Endodermal cell (in vitro differentiated cells): ENCODE measurements around the gene HNRNPCL2. TPM values are rescaled to one million over a fixed set of nuclear protein-coding genes. Genes with fewer than 3 reads are reported as not detected.
"Not testable (repeated sequence)": the region's sequence is repeated elsewhere in the genome, so short reads cannot be mapped to it uniquely, and the experiment has no call there.

Experiments used
- DNase-seq: peaks from one replicate; pipeline ENCODE4 v3.0.0-alpha.2; 2017
- H3K27ac ChIP-seq: 2 replicates; pipeline ENCODE4 v1.5.1; 2013; ENCODE audit warnings: mild to moderate bottlenecking, low read depth, low read length, moderate library complexity
- H3K27me3 ChIP-seq: 2 replicates; pipeline ENCODE4 v1.6.1; 2013; ENCODE audit warnings: mild to moderate bottlenecking, low read length, moderate library complexity; ENCODE audit not compliant: insufficient read depth, control insufficient read depth, poor library complexity, severe bottlenecking
- H3K36me3 ChIP-seq: 2 replicates; pipeline ENCODE4 v1.7.0; 2013; ENCODE audit warnings: mild to moderate bottlenecking, low read length, moderate library complexity; ENCODE audit not compliant: control insufficient read depth, insufficient read depth
- H3K4me1 ChIP-seq: one replicate; pipeline ENCODE4 v1.7.0; 2013; ENCODE audit warnings: low read length; ENCODE audit not compliant: control insufficient read depth, insufficient read depth
- H3K4me3 ChIP-seq: 2 replicates; pipeline ENCODE4 v1.5.1; 2013; ENCODE audit warnings: mild to moderate bottlenecking, low read length, moderate library complexity
- H3K9ac ChIP-seq: 2 replicates; pipeline ENCODE4 v1.6.1; 2013; ENCODE audit warnings: mild to moderate bottlenecking, low read length, moderate library complexity; ENCODE audit not compliant: poor library complexity, severe bottlenecking; ENCODE audit errors: extremely low read depth
- H3K9me3 ChIP-seq: 2 replicates; pipeline ENCODE4 v1.6.1; 2013; ENCODE audit warnings: mild to moderate bottlenecking, low read length, moderate library complexity; ENCODE audit not compliant: control insufficient read depth
- H3K27ac Mint-ChIP-seq: 2 replicates; pipeline ENCODE4 v1.8.0; 2020; ENCODE audit warnings: mixed read lengths
- H3K27me3 Mint-ChIP-seq: 2 replicates; pipeline ENCODE4 v1.8.0; 2021; ENCODE audit warnings: mild to moderate bottlenecking, mixed read lengths; ENCODE audit not compliant: insufficient read depth
- H3K36me3 Mint-ChIP-seq: 2 replicates; pipeline ENCODE4 v1.8.0; 2020; ENCODE audit warnings: low read depth, mixed read lengths
- H3K4me1 Mint-ChIP-seq: 2 replicates; pipeline ENCODE4 v1.8.0; 2020; ENCODE audit warnings: mixed read lengths
- H3K4me3 Mint-ChIP-seq: 2 replicates; pipeline ENCODE4 v1.8.0; 2020; ENCODE audit warnings: mild to moderate bottlenecking, moderate library complexity, mixed read lengths
- H3K9me3 Mint-ChIP-seq: 2 replicates; pipeline ENCODE4 v1.8.0; 2020; ENCODE audit warnings: mild to moderate bottlenecking, mixed read lengths
- WGBS, 2 experiments: methylation state at CpG; one replicate each; pipeline versions ENCODE4 v1.1.5 to v1.1.7; 2013; ENCODE audit warnings: missing lambda C conversion rate in 2 of 2, mixed read lengths in 1 of 2; ENCODE audit not compliant: insufficient coverage in 1 of 2, insufficient read length in 1 of 2; 5-methylcytosine and 5-hydroxymethylcytosine counted together
- long read RNA-seq, 4 experiments: library from polyadenylated mRNA in 2 of 4; library from RNA in 1 of 4; library from capped mRNA in 1 of 4; stranded (forward) in 3 of 4; unstranded in 1 of 4; transcript quantifications; one replicate each; pipeline ENCODE4 v2.0.0, GENCODE V29; 2020 to 2021; ENCODE audit warnings: inconsistent platforms in 1 of 4
- polyA plus RNA-seq, 2 experiments: library from polyadenylated mRNA; stranded (reverse); fragments of 50-300 nt; gene quantifications; one replicate each; pipeline ENCODE4 v1.2.3, GENCODE V29; 2013
- total RNA-seq, 2 donors: library from RNA; stranded (reverse); fragmentation: NEBNext Ultra II Directional in 1 of 2; extraction: Animal tissue kit (Norgen Biotek cat#: 25700) in 1 of 2; gene quantifications; 2 replicates in 1 of 2; 3 replicates in 1 of 2; pipeline ENCODE4 v1.2.1, GENCODE V29; 2021

Gene HNRNPCL2
- not detected for total RNA-seq
- polyA plus RNA-seq (2013, experiment 1 of 2): not detected
- not detected for polyA plus RNA-seq (2013, experiment 2 of 2)
- long read RNA-seq, experiment 1: 0 reads
- long read RNA-seq, experiment 2: 0 reads
- long read RNA-seq, experiment 3: 0 reads
- long read RNA-seq, experiment 4: 0 reads

GRCh38 chr1:13116754-13117153 lies at the start of gene HNRNPCL2:
Gene HNRNPCL2 (minus strand): TSS chr1:13116854. CDS start chr1:13116400, 454 bp downstream.
- not testable (repeated sequence) for H3K36me3 Mint-ChIP-seq, H3K4me3 Mint-ChIP-seq, H3K4me1 Mint-ChIP-seq, H3K27me3 Mint-ChIP-seq, H3K9ac ChIP-seq, H3K4me1 ChIP-seq, H3K4me3 ChIP-seq, DNase-seq, H3K27ac Mint-ChIP-seq, H3K27me3 ChIP-seq, H3K27ac ChIP-seq, H3K36me3 ChIP-seq
- H3K9me3 Mint-ChIP-seq: peaks cover 95% of the 10 kb centered on the region
- WGBS, 2 experiments: 79% methylated on average over 6 of the region's 6 CpGs; no CpG with 5 or more reads in 1 of the 2 experiments
- H3K9me3 ChIP-seq: peaks cover 35% of the 10 kb centered on the region

- H3K9ac ChIP-seq, H3K36me3 Mint-ChIP-seq, H3K27me3 ChIP-seq, H3K27ac Mint-ChIP-seq, DNase-seq, H3K27ac ChIP-seq, H3K9me3 Mint-ChIP-seq, H3K9me3 ChIP-seq, H3K4me1 ChIP-seq, H3K4me3 ChIP-seq, H3K4me1 Mint-ChIP-seq, H3K36me3 ChIP-seq, H3K27me3 Mint-ChIP-seq, H3K4me3 Mint-ChIP-seq: not testable (repeated sequence)
- no CpG with 5 or more reads among the region's 8 CpGs for WGBS, 2 experiments
Observed at GRCh38 chr1:13165531-13165930, 48.9 kb upstream of the HNRNPCL2 start, which contains the start of gene HNRNPCL4. Gene HNRNPCL4 (minus strand): TSS chr1:13165631. CDS start chr1:13165467, 164 bp downstream.

DNA sequence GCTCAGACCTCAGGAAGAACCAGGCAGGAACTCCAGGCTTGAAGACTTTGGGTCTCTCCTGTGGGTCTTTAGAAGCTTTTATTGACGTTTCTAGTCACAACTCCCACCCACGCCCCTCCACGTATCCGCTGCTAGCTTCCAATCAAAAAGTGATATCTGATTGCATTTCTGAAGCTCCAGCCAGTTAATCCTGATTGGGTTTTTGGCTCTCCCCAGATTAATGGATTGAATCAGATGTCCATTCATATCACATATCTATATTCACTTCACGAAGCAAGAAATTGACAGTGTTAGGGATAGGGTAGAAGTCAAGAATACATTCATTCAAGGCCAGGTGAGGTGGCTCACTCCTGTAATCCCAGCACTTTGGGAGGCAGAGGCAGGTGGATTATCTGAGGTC lies 39.3 kb upstream of the HNRNPCL2 start, which contains the start of gene PRAMEF26:
TSS of gene PRAMEF26 (minus strand) at position 101 of the 400 bp plus-strand sequence. CDS start 2,914 bp downstream, outside the sequence.
- H3K9me3 Mint-ChIP-seq, H3K4me3 ChIP-seq, H3K9ac ChIP-seq, H3K27me3 ChIP-seq, H3K4me3 Mint-ChIP-seq, H3K4me1 Mint-ChIP-seq, H3K36me3 ChIP-seq, H3K27me3 Mint-ChIP-seq, H3K27ac ChIP-seq, H3K4me1 ChIP-seq, DNase-seq, H3K27ac Mint-ChIP-seq, H3K9me3 ChIP-seq, H3K36me3 Mint-ChIP-seq: not testable (repeated sequence)
- no CpG with 5 or more reads among the region's 5 CpGs for WGBS, 2 experiments

- H3K27me3 Mint-ChIP-seq, H3K9me3 ChIP-seq, H3K27me3 ChIP-seq, H3K9ac ChIP-seq, H3K27ac Mint-ChIP-seq, H3K36me3 ChIP-seq, H3K4me1 Mint-ChIP-seq, H3K4me3 Mint-ChIP-seq, H3K36me3 Mint-ChIP-seq, H3K9me3 Mint-ChIP-seq, DNase-seq, H3K27ac ChIP-seq, H3K4me3 ChIP-seq, H3K4me1 ChIP-seq: not testable (repeated sequence)
- WGBS, 2 experiments: no CpG with 5 or more reads among the region's 4 CpGs
Observed at GRCh38 chr1:13070474-13070873, 46.2 kb downstream of the HNRNPCL2 start, which contains the start of gene PRAMEF25. Gene PRAMEF25 (plus strand): TSS chr1:13070774. CDS start chr1:13073694, 2,920 bp downstream.

Other genes with a start within 250 kb of the HNRNPCL2 start
- gene PRAMEF4, start 230.7 kb downstream of the HNRNPCL2 start, total RNA-seq: not detected
- not detected for gene PRAMEF10, start 218.6 kb downstream of the HNRNPCL2 start, total RNA-seq
- gene PRAMEF7, start 200.2 kb downstream of the HNRNPCL2 start, total RNA-seq: not detected
- not detected for gene PRAMEF6, start 169.3 kb downstream of the HNRNPCL2 start, total RNA-seq
- gene PRAMEF27, start 60.3 kb downstream of the HNRNPCL2 start, total RNA-seq: not detected
- not detected for gene HNRNPCL3, start 56.1 kb downstream of the HNRNPCL2 start, total RNA-seq
- not detected for gene PRAMEF25, start 46.1 kb downstream of the HNRNPCL2 start, total RNA-seq
- gene PRAMEF26, start 39.2 kb upstream of the HNRNPCL2 start, total RNA-seq: not detected
- gene HNRNPCL4, start 48.8 kb upstream of the HNRNPCL2 start, total RNA-seq: not detected
- gene PRAMEF9, start 55.0 kb upstream of the HNRNPCL2 start, total RNA-seq: not detected
- gene PRAMEF13, start 84.6 kb upstream of the HNRNPCL2 start, total RNA-seq: not detected
- not detected for gene PRAMEF18, start 109.3 kb upstream of the HNRNPCL2 start, total RNA-seq
- gene PRAMEF5, start 137.3 kb upstream of the HNRNPCL2 start, total RNA-seq: not detected
- not detected for gene PRAMEF8, start 168.3 kb upstream of the HNRNPCL2 start, total RNA-seq
- not detected for gene PRAMEF33, start 186.7 kb upstream of the HNRNPCL2 start, total RNA-seq
- gene PRAMEF15, start 198.7 kb upstream of the HNRNPCL2 start, total RNA-seq: not detected
- gene PRAMEF14, start 230.3 kb upstream of the HNRNPCL2 start, total RNA-seq: not detected